ENCODE results near the gene ZNF682.
"Not testable (repeated sequence)": the region's sequence is repeated elsewhere in the genome, so short reads cannot be mapped to it uniquely, and the experiment has no call there.

The ZNF682 gene

GRCh38 chr19:19966862-19967261 is 72.4 kb downstream of the ZNF682 start:
- no peak for DNase-seq

- not testable (repeated sequence) for DNase-seq
These were observed 73.2 kb downstream of the ZNF682 start for GRCh38 chr19:19966126-19966525.

- no peak for DNase-seq
These were observed 74.9 kb downstream of the ZNF682 start for GRCh38 chr19:19964416-19964815.

- DNase-seq, result peak; percentile 83
These were observed 80.0 kb downstream of the ZNF682 start for GRCh38 chr19:19959151-19959799.

- not testable (repeated sequence) for DNase-seq
These were observed 81.5 kb downstream of the ZNF682 start for GRCh38 chr19:19957766-19958165.

- DNase-seq, result no peak
These were observed 82.8 kb downstream of the ZNF682 start for GRCh38 chr19:19956434-19957075.

GRCh38 chr19:19955208-19955607 is 84.1 kb downstream of the ZNF682 start:
- no peak for DNase-seq
